Inferior parietal cortex (tissue), 1 donor: ENCODE measurements around the gene KIF1C.
"Not testable (repeated sequence)": the region's sequence is repeated elsewhere in the genome, so short reads cannot be mapped to it uniquely, and the experiment has no call there.

Experiments
- DNase-seq: peaks from one replicate; pipeline ENCODE4 v3.0.0-alpha.2; 2016; ENCODE audit errors: extremely low spot score

The KIF1C gene

DNA sequence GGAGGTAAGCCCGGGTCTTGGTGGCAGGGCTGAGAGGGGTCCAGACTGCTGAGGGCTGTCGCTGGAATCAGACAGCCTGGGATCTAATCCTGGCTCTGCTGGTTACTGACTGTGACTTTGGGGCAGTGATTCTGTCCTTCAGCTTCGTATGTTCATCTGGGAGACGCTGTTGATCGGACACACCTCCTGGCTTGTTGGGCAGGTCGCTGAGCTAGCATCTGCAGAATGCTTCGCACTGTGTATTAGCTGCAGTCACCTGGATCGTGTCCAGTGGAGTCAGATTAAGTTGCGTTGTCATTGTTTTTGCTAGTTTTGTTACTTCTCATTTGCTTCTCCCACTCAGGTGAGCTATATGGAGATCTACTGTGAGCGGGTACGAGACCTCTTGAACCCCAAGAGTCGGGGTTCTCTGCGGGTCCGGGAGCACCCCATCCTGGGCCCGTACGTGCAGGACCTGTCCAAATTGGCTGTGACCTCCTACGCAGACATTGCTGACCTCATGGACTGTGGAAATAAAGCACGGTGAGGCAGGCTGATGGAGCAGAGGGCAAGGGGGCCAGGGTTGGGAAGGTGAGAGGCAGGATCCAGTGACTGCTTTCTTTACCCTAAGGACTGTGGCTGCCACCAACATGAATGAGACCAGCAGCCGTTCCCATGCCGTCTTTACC is 4.5 kb downstream of the KIF1C start:
- no peak for DNase-seq

DNA sequence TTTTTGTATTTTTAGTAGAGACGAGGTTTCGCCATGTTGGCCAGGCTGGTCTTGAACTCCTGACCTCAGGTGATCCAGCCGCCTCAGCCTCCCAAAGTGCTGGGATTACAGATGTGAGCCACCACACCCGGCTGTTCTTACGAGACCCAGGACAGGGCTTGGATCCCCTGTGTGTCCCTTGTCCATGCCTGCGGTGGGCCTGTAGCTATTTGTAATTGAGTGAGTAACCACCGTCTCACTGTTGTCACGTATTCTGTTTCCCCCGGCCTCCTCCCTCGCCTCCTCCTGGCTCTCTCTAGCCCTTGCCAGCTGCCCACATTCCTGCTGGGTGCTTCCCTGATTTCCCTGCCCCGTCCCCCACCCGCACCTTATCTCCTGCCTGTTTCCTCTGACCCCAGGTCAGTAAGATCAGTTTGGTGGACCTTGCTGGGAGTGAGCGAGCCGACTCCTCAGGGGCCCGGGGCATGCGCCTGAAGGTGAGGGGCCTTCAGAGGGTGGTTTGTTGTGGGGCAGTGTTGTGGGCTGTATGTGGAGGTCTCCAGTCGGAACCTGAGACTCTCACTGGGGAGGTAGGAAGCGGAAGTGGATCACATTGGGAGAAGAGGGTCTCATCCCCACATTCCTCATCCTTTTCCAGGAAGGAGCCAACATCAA is 5.6 kb downstream of the KIF1C start:
- DNase-seq = no peak

GRCh38 chr17:5011928-5012327 is 14.2 kb downstream of the KIF1C start:
- no peak for DNase-seq

GRCh38 chr17:5014357-5014756 is 16.6 kb downstream of the KIF1C start:
- no peak for DNase-seq

DNA sequence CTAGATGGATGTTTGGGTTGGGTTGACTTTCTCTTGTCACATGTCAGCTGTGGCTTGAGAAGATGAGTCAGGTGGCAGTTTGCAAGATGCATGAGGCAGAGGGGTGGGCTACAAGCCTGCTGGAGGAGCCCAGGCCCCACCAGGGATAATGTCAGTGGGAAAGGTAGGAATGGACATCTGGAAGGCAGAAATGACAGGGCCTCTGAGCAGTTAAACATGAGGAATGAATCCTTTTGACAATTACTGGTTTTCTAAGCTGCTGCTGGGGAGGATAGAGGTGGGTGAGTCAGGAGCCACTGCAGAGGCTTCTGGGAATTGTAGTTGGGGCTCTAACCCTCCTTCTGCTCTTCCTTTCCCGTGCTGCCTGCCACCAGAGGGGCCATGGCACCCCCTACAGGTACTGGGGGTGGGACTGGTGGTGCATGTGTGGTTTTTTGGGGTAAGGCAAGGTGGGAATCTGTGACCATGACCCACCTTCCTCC is 21.8 kb downstream of the KIF1C start:
- DNase-seq = no peak

- DNase-seq = no peak
These were observed 22.8 kb downstream of the KIF1C start for GRCh38 chr17:5020502-5021023.

DNA sequence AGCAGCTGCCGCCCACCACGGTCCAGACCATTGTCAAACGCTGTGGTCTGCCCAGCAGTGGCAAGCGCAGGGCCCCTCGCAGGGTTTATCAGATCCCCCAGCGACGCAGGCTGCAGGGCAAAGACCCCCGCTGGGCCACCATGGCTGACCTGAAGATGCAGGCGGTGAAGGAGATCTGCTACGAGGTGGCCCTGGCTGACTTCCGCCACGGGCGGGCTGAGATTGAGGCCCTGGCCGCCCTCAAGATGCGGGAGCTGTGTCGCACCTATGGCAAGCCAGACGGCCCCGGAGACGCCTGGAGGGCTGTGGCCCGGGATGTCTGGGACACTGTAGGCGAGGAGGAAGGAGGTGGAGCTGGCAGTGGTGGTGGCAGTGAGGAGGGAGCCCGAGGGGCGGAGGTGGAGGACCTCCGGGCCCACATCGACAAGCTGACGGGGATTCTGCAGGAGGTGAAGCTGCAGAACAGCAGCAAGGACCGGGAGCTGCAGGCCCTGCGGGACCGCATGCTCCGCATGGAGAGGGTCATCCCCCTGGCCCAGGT is 24.5 kb downstream of the KIF1C start:
- no peak for DNase-seq

DNA sequence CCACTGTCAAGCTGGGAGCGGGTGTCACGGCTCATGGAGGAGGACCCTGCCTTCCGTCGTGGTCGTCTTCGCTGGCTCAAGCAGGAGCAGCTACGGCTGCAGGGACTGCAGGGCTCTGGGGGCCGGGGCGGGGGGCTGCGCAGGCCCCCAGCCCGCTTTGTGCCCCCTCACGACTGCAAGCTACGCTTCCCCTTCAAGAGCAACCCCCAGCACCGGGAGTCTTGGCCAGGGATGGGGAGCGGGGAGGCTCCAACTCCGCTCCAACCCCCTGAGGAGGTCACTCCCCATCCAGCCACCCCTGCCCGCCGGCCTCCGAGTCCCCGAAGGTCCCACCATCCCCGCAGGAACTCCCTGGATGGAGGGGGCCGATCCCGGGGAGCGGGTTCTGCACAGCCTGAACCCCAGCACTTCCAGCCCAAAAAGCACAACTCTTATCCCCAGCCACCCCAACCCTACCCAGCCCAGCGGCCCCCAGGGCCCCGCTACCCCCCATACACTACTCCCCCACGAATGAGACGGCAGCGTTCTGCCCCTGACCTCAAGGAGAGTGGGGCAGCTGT is 25.9 kb downstream of the KIF1C start:
- no peak for DNase-seq

- DNase-seq = no peak
These were observed 26.9 kb downstream of the KIF1C start for GRCh38 chr17:5024604-5025003.

DNA sequence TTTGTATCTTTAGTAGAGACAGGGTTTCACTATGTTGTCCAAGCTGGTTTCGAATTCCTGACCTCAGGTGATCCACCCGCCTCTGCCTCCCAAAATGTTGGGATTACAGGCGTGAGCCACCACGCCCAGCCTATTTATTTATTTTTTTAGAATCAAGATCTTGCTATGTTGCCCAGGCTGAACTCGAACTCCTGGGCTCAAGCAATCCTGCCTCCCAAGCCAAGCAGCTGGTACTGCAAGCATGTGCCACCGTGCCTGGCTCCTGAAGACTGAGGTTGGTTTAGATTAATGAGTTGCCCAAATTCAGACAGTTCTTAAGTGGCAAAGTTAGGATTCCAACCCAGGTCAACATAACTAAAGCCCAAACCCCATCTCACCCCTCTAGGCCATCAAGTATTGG is 29.5 kb downstream of the KIF1C start:
- no peak for DNase-seq

GRCh38 chr17:5027916-5028315 is 30.2 kb downstream of the KIF1C start:
- DNase-seq = no peak

- DNase-seq = not testable (repeated sequence)
These were observed 32.4 kb downstream of the KIF1C start for GRCh38 chr17:5030168-5030567.

- peak; percentile 80 for DNase-seq
These were observed 33.8 kb downstream of the KIF1C start for GRCh38 chr17:5031365-5032082.

- no peak for DNase-seq
These were observed 35.1 kb downstream of the KIF1C start for GRCh38 chr17:5032865-5033264.

DNA sequence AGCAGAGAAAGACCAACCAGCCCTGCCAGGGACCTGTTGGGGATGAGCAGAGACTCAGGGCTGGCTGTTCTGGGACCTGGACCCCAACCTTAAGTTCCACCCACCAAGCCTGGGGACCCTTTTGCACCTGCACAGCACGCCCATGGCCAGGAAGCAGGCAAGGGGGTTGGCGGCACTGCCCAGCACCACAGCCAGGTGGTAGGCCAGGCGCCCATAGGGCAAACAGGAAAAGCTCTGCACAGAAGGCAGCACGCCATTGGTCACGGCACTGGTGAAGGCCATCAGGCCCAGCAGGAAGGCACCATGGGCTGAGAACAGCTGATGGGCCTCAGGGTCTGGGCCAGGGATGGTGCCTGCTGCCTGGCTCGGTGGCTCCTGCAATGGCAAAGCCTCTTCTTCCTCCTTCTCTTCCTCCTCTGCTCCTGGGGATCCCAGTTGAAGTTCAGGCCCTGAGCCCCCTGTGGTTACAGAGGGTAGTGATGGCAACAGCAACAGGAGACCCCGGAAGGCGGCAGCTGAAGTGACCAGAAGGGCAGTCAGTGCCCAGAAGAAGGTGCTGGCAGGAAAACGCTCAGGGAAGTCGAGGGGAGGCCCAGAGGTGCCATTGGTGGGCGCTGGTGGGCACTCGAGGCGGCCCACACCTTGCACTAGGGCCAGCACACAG is 35.7 kb downstream of the KIF1C start:
- no peak for DNase-seq

DNA sequence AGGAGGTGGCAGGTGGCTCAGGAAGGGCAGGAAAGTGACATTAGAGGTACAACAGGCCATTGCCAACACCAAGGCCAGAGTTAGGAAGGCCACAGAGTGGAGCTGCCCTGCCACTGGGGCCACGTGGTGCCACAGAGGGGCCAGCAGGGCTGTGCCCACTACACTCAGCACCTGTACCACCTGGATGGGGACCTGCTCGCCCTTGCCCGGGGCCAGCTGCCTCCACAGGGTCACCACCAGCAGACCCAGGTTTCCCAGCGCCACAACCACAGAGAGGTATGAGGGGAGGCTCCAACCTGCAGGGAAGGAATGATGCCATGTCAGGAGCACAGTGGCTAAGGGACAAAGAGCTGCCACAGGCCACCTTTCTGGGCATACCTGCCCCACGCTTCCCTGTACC is 36.3 kb downstream of the KIF1C start:
- DNase-seq = no peak

- no peak for DNase-seq
These were observed 36.9 kb downstream of the KIF1C start for GRCh38 chr17:5034651-5035050.

DNA sequence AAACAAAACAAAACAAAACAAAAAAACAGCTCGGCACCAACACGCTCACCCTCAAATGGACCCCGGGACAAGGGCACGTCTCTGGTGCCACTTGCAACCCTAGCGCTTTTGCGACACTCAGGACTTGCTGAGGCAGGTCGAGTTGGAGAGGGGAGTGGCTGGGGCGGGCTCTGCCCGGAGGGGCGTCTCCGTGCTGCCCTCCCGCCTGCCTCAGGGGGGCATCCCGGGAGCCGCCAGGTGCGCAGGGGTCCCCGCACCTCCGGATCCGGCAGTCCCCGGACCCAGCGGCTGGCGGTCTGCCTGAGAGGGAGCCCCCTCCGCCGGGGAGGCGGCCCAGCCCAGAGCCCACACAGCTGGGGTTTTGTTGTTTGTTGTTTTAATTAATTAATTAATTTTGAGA is 37.6 kb downstream of the KIF1C start, which contains the start of gene SLC52A1:
Gene SLC52A1 (minus strand): TSS at position 112 of the 400 bp plus-strand sequence. CDS start 820 bp downstream, outside the sequence.
- no peak for DNase-seq

- no peak for DNase-seq
These were observed 44.6 kb downstream of the KIF1C start for GRCh38 chr17:5042157-5043022.

DNA sequence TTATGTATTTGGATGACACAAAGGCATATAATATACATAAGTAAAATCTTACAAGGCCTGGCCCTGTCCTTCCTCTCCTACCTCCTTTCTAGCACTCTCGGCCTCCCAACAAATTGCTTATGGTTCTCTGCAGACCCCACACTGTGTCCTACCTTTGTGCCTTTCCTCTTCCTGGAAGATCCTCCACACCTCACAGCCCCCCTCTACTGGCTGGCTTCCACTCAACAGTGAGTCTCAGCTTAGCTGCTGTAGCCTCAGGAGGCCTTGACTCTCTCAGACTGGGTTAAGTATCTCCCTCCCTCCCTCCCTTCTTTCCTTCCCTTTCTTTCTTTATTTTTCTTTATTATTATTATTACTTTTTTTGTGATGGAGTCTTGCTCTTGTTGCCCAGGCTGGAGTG is 45.8 kb downstream of the KIF1C start:
- DNase-seq = no peak
